WTC11 (cell line): ENCODE results near the gene MMP24. TPM values are rescaled to one million over a fixed set of nuclear protein-coding genes. Genes with fewer than 3 reads are reported as not detected.

ENCODE experiments used
- ATAC-seq: fragments of 200-7000 bp; cut with Tn5 transposase; 2 replicates; pipeline ENCODE4 v1.10.0; 2021; ENCODE audit warnings: mild to moderate bottlenecking, moderate library complexity
- CTCF ChIA-PET: fragments of 300-600 bp; sonication (Branson Sonifier 250); formaldehyde crosslinking; loops from one replicate; lab custom pipeline; 2021; ENCODE audit warnings: antibody characterized with exemption; lab: Charles Lee
- POLR2A ChIA-PET: fragments of 350-600 bp; sonication (Branson Sonifier 250); formaldehyde crosslinking; loops from one replicate; lab custom pipeline; 2021; ENCODE audit warnings: antibody characterized with exemption; lab: Charles Lee
- DNase-seq: peaks from one replicate; pipeline ENCODE4 v3.0.0; 2021; ENCODE audit warnings: low spot score
- H3K27ac Mint-ChIP-seq: 2 replicates; pipeline ENCODE4 v1.8.0; 2021; ENCODE audit warnings: mixed read lengths
- H3K27me3 Mint-ChIP-seq: 2 replicates; pipeline ENCODE4 v1.8.0; 2021; ENCODE audit warnings: low read depth, mild to moderate bottlenecking, moderate library complexity, mixed read lengths
- H3K36me3 Mint-ChIP-seq: 2 replicates; pipeline ENCODE4 v1.8.0; 2021; ENCODE audit warnings: mixed read lengths
- H3K4me1 Mint-ChIP-seq: 2 replicates; pipeline ENCODE4 v1.8.0; 2022; ENCODE audit warnings: mixed read lengths
- H3K4me3 Mint-ChIP-seq: 2 replicates; pipeline ENCODE4 v1.8.0; 2021; ENCODE audit warnings: mild to moderate bottlenecking, moderate library complexity, mixed read lengths
- H3K9me3 Mint-ChIP-seq: 2 replicates; pipeline ENCODE4 v1.8.0; 2021; ENCODE audit warnings: mixed read lengths
- ARID4B ChIP-seq: sonication (generic); formaldehyde crosslinking; IDR thresholded peaks from 2 replicates; pipeline ENCODE4 v1.8.0; 2023; ENCODE audit warnings: missing genetic modification reagents, mild to moderate bottlenecking, borderline replicate concordance
- CDX4 ChIP-seq: fragments of 250-450 bp; sonication (Bioruptor Pico); IDR thresholded peaks from 2 replicates; pipeline ENCODE4 v1.9.0; 2021; ENCODE audit warnings: moderate library complexity, mild to moderate bottlenecking, inconsistent platforms, borderline replicate concordance
- CREB1 ChIP-seq: sonication (generic); formaldehyde crosslinking; IDR thresholded peaks from 2 replicates; pipeline ENCODE4 v1.8.0; 2023; ENCODE audit warnings: mild to moderate bottlenecking, missing genetic modification reagents
- ELF4 ChIP-seq: sonication (generic); formaldehyde crosslinking; IDR thresholded peaks from 2 replicates; pipeline ENCODE4 v1.8.1; 2022; ENCODE audit warnings: low read depth, mild to moderate bottlenecking, moderate library complexity, missing genetic modification reagents
- EMX1 ChIP-seq: fragments of 250-450 bp; sonication (Bioruptor Pico); IDR thresholded peaks from 2 replicates; pipeline ENCODE4 v1.8.0; 2021; ENCODE audit warnings: mild to moderate bottlenecking
- ERG ChIP-seq: fragments of 250-450 bp; sonication (Bioruptor Pico); IDR thresholded peaks from 2 replicates; pipeline ENCODE4 v1.8.0; 2021; ENCODE audit warnings: mild to moderate bottlenecking
- ESRRA ChIP-seq: sonication (generic); formaldehyde crosslinking; IDR thresholded peaks from 2 replicates; pipeline ENCODE4 v1.8.1; 2022; ENCODE audit warnings: mild to moderate bottlenecking, missing genetic modification reagents, borderline replicate concordance
- GTF2I ChIP-seq: fragments of 250-450 bp; sonication (Bioruptor Pico); conservative IDR thresholded peaks from 2 replicates; pipeline ENCODE4 v1.4.0; 2021; ENCODE audit warnings: mild to moderate bottlenecking
- HMGA2 ChIP-seq: fragments of 250-450 bp; sonication (Bioruptor Pico); IDR thresholded peaks from 2 replicates; pipeline ENCODE4 v1.4.0; 2021; ENCODE audit warnings: mild to moderate bottlenecking, moderate library complexity
- PRDM15 ChIP-seq: sonication (generic); formaldehyde crosslinking; IDR thresholded peaks from 2 replicates; pipeline ENCODE4 v1.8.0; 2022; ENCODE audit warnings: missing genetic modification reagents
- SOX15 ChIP-seq: fragments of 250-450 bp; sonication (Bioruptor Pico); IDR thresholded peaks from 2 replicates; pipeline ENCODE4 v1.9.0; 2021; ENCODE audit warnings: mild to moderate bottlenecking
- USF1 ChIP-seq: sonication (generic); formaldehyde crosslinking; IDR thresholded peaks from 2 replicates; pipeline ENCODE4 v1.8.0; 2022; ENCODE audit warnings: mild to moderate bottlenecking, missing genetic modification reagents
- ZNF232 ChIP-seq: sonication (generic); formaldehyde crosslinking; IDR thresholded peaks from 2 replicates; pipeline ENCODE4 v1.8.0; 2022; ENCODE audit warnings: mild to moderate bottlenecking, missing genetic modification reagents
- ZNF416 ChIP-seq: fragments of 250-450 bp; sonication (Bioruptor Pico); IDR thresholded peaks from 2 replicates; pipeline ENCODE4 v1.9.0; 2021; ENCODE audit warnings: mild to moderate bottlenecking, inconsistent platforms
- ZNF512 ChIP-seq: sonication (generic); formaldehyde crosslinking; IDR thresholded peaks from 2 replicates; pipeline ENCODE4 v1.8.1; 2022; ENCODE audit warnings: missing genetic modification reagents, borderline replicate concordance
- total RNA-seq: library from RNA; stranded (reverse); gene quantifications from 3 replicates; pipeline ENCODE4 v1.2.3, GENCODE V29; 2021

MMP24 gene
- total RNA-seq, 1 experiment from 2014 or later = 16.8 TPM

- H3K36me3 Mint-ChIP-seq = no peaks in the 10 kb centered on the region
- ChIA-PET POLR2A (no interaction called here), CTCF (interaction anchor here (1.0 to 4.6 kb wide), 5 partner anchors 9 to 142 kb away, joined by 3 to 25 read pairs (median 5); partner anchors contain the start of gene EIF6)
- H3K4me1 Mint-ChIP-seq = peaks cover 5% of the 10 kb centered on the region; the same call in 1 of the 2 replicates
- no peak for TF ChIP-seq GTF2I (CRISPR knock-in tag)
- no peak for ATAC-seq
- H3K4me3 Mint-ChIP-seq = no peak overlapping the region
- no peak for DNase-seq
- H3K27ac Mint-ChIP-seq = no peak overlapping the region
- H3K9me3 Mint-ChIP-seq = no peaks in the 10 kb centered on the region
- peaks cover 4% of the 10 kb centered on the region for H3K27me3 Mint-ChIP-seq
Measured at GRCh38 chr20:35297740-35298139, 71.2 kb downstream of the MMP24 start.

GRCh38 chr20:35298264-35298663 is 71.8 kb downstream of the MMP24 start:
- H3K9me3 Mint-ChIP-seq = no peaks in the 10 kb centered on the region
- H3K36me3 Mint-ChIP-seq = no peaks in the 10 kb centered on the region
- ChIA-PET POLR2A (no interaction called here), CTCF (interaction anchor here (0.6 to 4.6 kb wide), 3 partner anchors 12 to 129 kb away, joined by 3 to 25 read pairs (median 4); no protein-coding TSS in a partner anchor)
- no peak overlapping the region for H3K27ac Mint-ChIP-seq
- DNase-seq = no peak
- H3K4me3 Mint-ChIP-seq = no peak overlapping the region
- H3K27me3 Mint-ChIP-seq = peaks cover 4% of the 10 kb centered on the region
- TF ChIP-seq CDX4 (CRISPR knock-in tag) (no peak), ZNF232 (no peak), ARID4B (CRISPR knock-in tag) (no peak), ZNF512 (CRISPR knock-in tag) (no peak), CREB1 (CRISPR knock-in tag) (no peak), PRDM15 (CRISPR knock-in tag) (no peak), ESRRA (CRISPR knock-in tag) (no peak)
- peaks cover 5% of the 10 kb centered on the region; the same call in 1 of the 2 replicates for H3K4me1 Mint-ChIP-seq
- ATAC-seq = no peak

GRCh38 chr20:35299780-35300179 is 73.3 kb downstream of the MMP24 start:
- POLR2A ChIA-PET = no interaction called here
- Mint-ChIP-seq H3K27me3 (peaks cover 4% of the 10 kb centered on the region; the same call in 1 of the 2 replicates), H3K4me3 (no peak overlapping the region)
- CTCF ChIA-PET = interaction anchor here (4.6 kb wide), 1 partner anchor 30 kb away, joined by 25 read pairs; no protein-coding TSS in a partner anchor
- TF ChIP-seq USF1 (no peak), HMGA2 (CRISPR knock-in tag) (no peak), ELF4 (no peak), ZNF416 (no peak), SOX15 (CRISPR knock-in tag) (no peak), EMX1 (CRISPR knock-in tag) (no peak), ERG (CRISPR knock-in tag) (no peak)
- TF ChIP-seq, all 79 proteins: peak for 0
- H3K36me3 Mint-ChIP-seq = no peaks in the 10 kb centered on the region
- no peak overlapping the region for H3K27ac Mint-ChIP-seq
- ATAC-seq (no peak), DNase-seq (no peak)
- H3K9me3 Mint-ChIP-seq = no peaks in the 10 kb centered on the region
- peaks cover 14% of the 10 kb centered on the region for H3K4me1 Mint-ChIP-seq
